Prostate gland (tissue), 2 donors: ENCODE data around the gene PRKCQ. TPM values are rescaled to one million over a fixed set of nuclear protein-coding genes. Genes with fewer than 3 reads are reported as not detected.
A peak's percentile ranks its signal among the peaks of the same experiment; 100 is the strongest.
"Not testable (repeated sequence)": the region's sequence is repeated elsewhere in the genome, so short reads cannot be mapped to it uniquely, and the experiment has no call there.

ENCODE experiments used
- DNase-seq: peaks from one replicate; pipeline ENCODE4 v3.0.0-alpha.2; 2019; ENCODE audit warnings: low spot score
- H3K27ac ChIP-seq, 2 donors: fragments of 200-600 bp; sonication (generic); 2 replicates each; pipeline ENCODE4 v1.5.1; 2017 to 2019
- H3K27me3 ChIP-seq: fragments of 200-600 bp; sonication (generic); replicated peaks from 2 replicates; pipeline ENCODE4 v1.5.1; 2019; ENCODE audit not compliant: insufficient read depth
- H3K36me3 ChIP-seq, 2 donors: fragments of 200-600 bp; sonication (generic); 1 replicate in 1 of 2; 2 replicates in 1 of 2; pipeline versions ENCODE4 v1.5.1 to v1.8.1; 2017 to 2019
- H3K4me1 ChIP-seq: fragments of 200-600 bp; sonication (generic); replicated peaks from 2 replicates; pipeline ENCODE4 v1.5.1; 2019
- H3K4me3 ChIP-seq, 2 donors: fragments of 200-600 bp; sonication (generic); 2 replicates each; pipeline ENCODE4 v1.5.1; 2017 to 2019
- H3K9me3 ChIP-seq: fragments of 200-600 bp; sonication (generic); 2 replicates; pipeline ENCODE4 v1.5.1; 2017
- CTCF ChIP-seq, 4 experiments: fragments of 200-600 bp in 2 of 4; fragments of 450-650 bp in 2 of 4; sonication (generic) in 2 of 4; IDR thresholded peaks; 1 replicate in 3 of 4; 2 replicates in 1 of 4; pipeline ENCODE4 v1.5.1; 2016 to 2019; ENCODE audit warnings: antibody characterized with exemption in 4 of 4, mild to moderate bottlenecking in 2 of 4, moderate library complexity in 2 of 4
- POLR2A ChIP-seq: fragments of 450-650 bp; IDR thresholded peaks from one replicate; pipeline ENCODE4 v1.6.1; 2016; ENCODE audit warnings: antibody characterized with exemption, mild to moderate bottlenecking
- POLR2AphosphoS5 ChIP-seq: sonication (generic); formaldehyde crosslinking; IDR thresholded peaks from one replicate; pipeline ENCODE4 v1.6.1; 2017; ENCODE audit warnings: antibody characterized with exemption
- WGBS: methylation state at CpG from one replicate; pipeline ENCODE4 v1.1.5; 2018; 5-methylcytosine and 5-hydroxymethylcytosine counted together
- intact Hi-C: fragments of 100-400 bp; cut with DNase I; formaldehyde crosslinking; loops from one replicate; pipeline ENCODE4 v1.14.2; 2022
- total RNA-seq, 2 donors: library from RNA; depleted of rRNA; stranded (reverse); fragments of >200 nt; gene quantifications; one replicate each; pipeline ENCODE4 v1.1.0, GENCODE V29; 2016

The PRKCQ gene
- total RNA-seq, 2 donors from 2014 or later, result 0.87 to 1.4 TPM

GRCh38 chr10:6457376-6457775 lies 122.7 kb downstream of the PRKCQ start:
- no peaks in the 10 kb centered on the region for H3K36me3 ChIP-seq
- H3K27ac ChIP-seq, result no peak overlapping the region
- TF ChIP-seq POLR2A (no peak), POLR2AphosphoS5 (no peak), CTCF (IDR thresholded peaks at IDR 0.05) (no peak)
- H3K4me3 ChIP-seq, result no peak overlapping the region
- no peak for DNase-seq
- H3K27me3 ChIP-seq, result no peaks in the 10 kb centered on the region
- no peaks in the 10 kb centered on the region for H3K4me1 ChIP-seq
- WGBS, result 93% methylated on average over 5 of the region's 5 CpGs
- H3K9me3 ChIP-seq, result no peaks in the 10 kb centered on the region
- intact Hi-C loops, result no loop called here

- no peak overlapping the region for H3K4me3 ChIP-seq
- no peaks in the 10 kb centered on the region for H3K4me1 ChIP-seq
- WGBS, result 96% methylated on average over 1 of the region's 1 CpG
- no peak for TF ChIP-seq POLR2AphosphoS5
- no peak for DNase-seq
- H3K36me3 ChIP-seq, result no peaks in the 10 kb centered on the region
- no peaks in the 10 kb centered on the region for H3K9me3 ChIP-seq
- intact Hi-C loops, result no loop called here
- no peak overlapping the region for H3K27ac ChIP-seq
- H3K27me3 ChIP-seq, result no peaks in the 10 kb centered on the region
These were observed 124.0 kb downstream of the PRKCQ start for GRCh38 chr10:6456067-6456466.

- no peak overlapping the region for H3K27ac ChIP-seq
- H3K4me3 ChIP-seq, result no peak overlapping the region
- intact Hi-C loops, result no loop called here
- no peaks in the 10 kb centered on the region for H3K9me3 ChIP-seq
- no peaks in the 10 kb centered on the region for H3K4me1 ChIP-seq
- 90% methylated on average over 1 of the region's 1 CpG for WGBS
- no peak for DNase-seq
- H3K36me3 ChIP-seq, result no peaks in the 10 kb centered on the region
- TF ChIP-seq POLR2A (no peak), CTCF (IDR thresholded peaks at IDR 0.05) (no peak), POLR2AphosphoS5 (no peak)
- H3K27me3 ChIP-seq, result no peaks in the 10 kb centered on the region
These were observed 124.5 kb downstream of the PRKCQ start for GRCh38 chr10:6455592-6455991.

- TF ChIP-seq POLR2AphosphoS5, result no peak
- Histone ChIP-seq H3K27ac (no peak overlapping the region), H3K27me3 (no peaks in the 10 kb centered on the region), H3K4me3 (no peak overlapping the region), H3K4me1 (no peaks in the 10 kb centered on the region), H3K9me3 (no peaks in the 10 kb centered on the region), H3K36me3 (no peaks in the 10 kb centered on the region)
- WGBS, result 92% methylated on average over 8 of the region's 8 CpGs
- intact Hi-C loops, result no loop called here
- no peak for DNase-seq
These were observed 133.4 kb downstream of the PRKCQ start for GRCh38 chr10:6446711-6447110.

GRCh38 chr10:6445671-6446316 lies 134.3 kb downstream of the PRKCQ start:
- no peaks in the 10 kb centered on the region for H3K4me1 ChIP-seq
- H3K27me3 ChIP-seq, result no peaks in the 10 kb centered on the region
- TF ChIP-seq POLR2A (no peak), CTCF (IDR thresholded peaks at IDR 0.05) (peak in 2 of 4 experiments; percentile 35 to 49), POLR2AphosphoS5 (no peak)
- 27% methylated on average over 12 of the region's 12 CpGs for WGBS
- no peak for DNase-seq
- intact Hi-C loops, result no loop called here
- H3K36me3 ChIP-seq, result no peaks in the 10 kb centered on the region
- no peaks in the 10 kb centered on the region for H3K9me3 ChIP-seq
- no peak overlapping the region for H3K27ac ChIP-seq
- no peak overlapping the region for H3K4me3 ChIP-seq

- H3K27me3 ChIP-seq, H3K27ac ChIP-seq, H3K36me3 ChIP-seq, H3K9me3 ChIP-seq, DNase-seq, intact Hi-C loops, H3K4me3 ChIP-seq, H3K4me1 ChIP-seq: not testable (repeated sequence)
- WGBS, result 83% methylated on average over 4 of the region's 4 CpGs
These were observed 140.2 kb downstream of the PRKCQ start for GRCh38 chr10:6439875-6440274.
